BLaER1 treated with 17β-estradiol and CSF1 and Interleukin-3, amounts not matched to agents 10 nM and 100 nM (cell line): Measurements from ENCODE around the gene TRIM25.

Source experiments
- H3K27ac ChIP-seq, 11 experiments: shearing (Covaris generic); formaldehyde crosslinking; 2 replicates each; pipeline ENCODE4 v1.8.1; 2022
- H3K27me3 ChIP-seq, 11 experiments: shearing (Covaris generic); formaldehyde crosslinking; 2 replicates each; pipeline ENCODE4 v1.8.1; 2022
- H3K36me3 ChIP-seq, 11 experiments: shearing (Covaris generic); formaldehyde crosslinking; 2 replicates each; pipeline ENCODE4 v1.8.1; 2022
- H3K4me1 ChIP-seq, 10 experiments: shearing (Covaris generic); formaldehyde crosslinking; 2 replicates each; pipeline ENCODE4 v1.8.1; 2022
- H3K4me2 ChIP-seq, 11 experiments: shearing (Covaris generic); formaldehyde crosslinking; 2 replicates each; pipeline ENCODE4 v1.8.1; 2022
- H3K4me3 ChIP-seq, 10 experiments: shearing (Covaris generic); formaldehyde crosslinking; 2 replicates each; pipeline ENCODE4 v1.8.1; 2022
- H3K9ac ChIP-seq, 11 experiments: shearing (Covaris generic); formaldehyde crosslinking; 2 replicates each; pipeline ENCODE4 v1.8.1; 2022
- H3K9me3 ChIP-seq, 11 experiments: shearing (Covaris generic); formaldehyde crosslinking; replicated peaks in 1 of 11; 2 replicates each; pipeline ENCODE4 v1.8.1; 2022
- H4K20me1 ChIP-seq, 11 experiments: shearing (Covaris generic); formaldehyde crosslinking; 2 replicates each; pipeline ENCODE4 v1.8.1; 2022
- Cebpa-rat ChIP-seq, 11 experiments: shearing (Covaris generic); IDR thresholded peaks; 2 replicates each; pipeline ENCODE4 v1.8.1; 2022

TRIM25 gene

GRCh38 chr17:56879280-56879679 lies 34.6 kb downstream of the TRIM25 start:
- Histone ChIP-seq H3K36me3 (peaks cover 0 to 11% (median 0%) of the 10 kb centered on the region in 11 experiments; a peak in 3 of 22 replicates), H3K9me3 (peaks cover 0 to 9% (median 0%) of the 10 kb centered on the region in 11 experiments; a peak in 1 of 22 replicates), H3K27ac (peak overlapping the region in 4 of 11 experiments; percentile 33 to 75 (median 63); a peak in 8 of 22 replicates), H3K4me3 (no peak overlapping the region), H3K4me2 (peak overlapping the region in 7 of 11 experiments; percentile 48 to 86 (median 71); a peak in 11 of 22 replicates), H3K9ac (no peak overlapping the region), H3K27me3 (no peaks in the 10 kb centered on the region), H3K4me1 (peaks cover 10 to 42% (median 16%) of the 10 kb centered on the region in 10 experiments), H4K20me1 (no peaks in the 10 kb centered on the region; a peak in 1 of 22 replicates)
- no peak for TF ChIP-seq Cebpa-rat (IDR thresholded peaks at IDR 0.05)

GRCh38 chr17:56876766-56877179 lies 37.1 kb downstream of the TRIM25 start:
- peak overlapping the region in 2 of 11 experiments; percentile 1 to 26; a peak in 1 of 22 replicates for H3K4me2 ChIP-seq
- TF ChIP-seq Cebpa-rat (IDR thresholded peaks at IDR 0.05), result no peak
- peaks cover 0 to 4% (median 0%) of the 10 kb centered on the region in 11 experiments; a peak in 1 of 22 replicates for H3K36me3 ChIP-seq
- H3K9me3 ChIP-seq, result peaks cover 0 to 9% (median 0%) of the 10 kb centered on the region in 11 experiments; a peak in 1 of 22 replicates
- peaks cover 10 to 40% (median 16%) of the 10 kb centered on the region in 10 experiments for H3K4me1 ChIP-seq
- no peak overlapping the region for H3K9ac ChIP-seq
- no peak overlapping the region for H3K4me3 ChIP-seq
- no peaks in the 10 kb centered on the region for H4K20me1 ChIP-seq
- no peaks in the 10 kb centered on the region for H3K27me3 ChIP-seq
- no peak overlapping the region for H3K27ac ChIP-seq

GRCh38 chr17:56870081-56870651 lies 43.7 kb downstream of the TRIM25 start:
- Histone ChIP-seq H3K4me1 (no peaks in the 10 kb centered on the region), H3K9me3 (no peaks in the 10 kb centered on the region)
- no peak for TF ChIP-seq Cebpa-rat (IDR thresholded peaks at IDR 0.05)

GRCh38 chr17:56868716-56869115 lies 45.1 kb downstream of the TRIM25 start:
- Histone ChIP-seq H3K27me3 (no peaks in the 10 kb centered on the region), H3K4me2 (no peak overlapping the region), H3K27ac (no peak overlapping the region), H3K9me3 (no peaks in the 10 kb centered on the region), H3K4me1 (no peaks in the 10 kb centered on the region), H3K9ac (no peak overlapping the region), H4K20me1 (no peaks in the 10 kb centered on the region), H3K36me3 (peaks cover 14 to 64% (median 46%) of the 10 kb centered on the region in 11 experiments; a peak in 21 of 22 replicates), H3K4me3 (no peak overlapping the region)
- no peak for TF ChIP-seq Cebpa-rat (IDR thresholded peaks at IDR 0.05)

More at GRCh38 chr17:56870081-56870651, 43.7 kb downstream of the TRIM25 start:
- Histone ChIP-seq H3K4me2 (no peak overlapping the region), H3K4me3 (no peak overlapping the region), H3K27ac (no peak overlapping the region), H3K27me3 (no peaks in the 10 kb centered on the region), H3K9ac (no peak overlapping the region), H3K36me3 (peaks cover 6 to 49% (median 37%) of the 10 kb centered on the region in 11 experiments; a peak in 21 of 22 replicates), H4K20me1 (no peaks in the 10 kb centered on the region)

DNA sequence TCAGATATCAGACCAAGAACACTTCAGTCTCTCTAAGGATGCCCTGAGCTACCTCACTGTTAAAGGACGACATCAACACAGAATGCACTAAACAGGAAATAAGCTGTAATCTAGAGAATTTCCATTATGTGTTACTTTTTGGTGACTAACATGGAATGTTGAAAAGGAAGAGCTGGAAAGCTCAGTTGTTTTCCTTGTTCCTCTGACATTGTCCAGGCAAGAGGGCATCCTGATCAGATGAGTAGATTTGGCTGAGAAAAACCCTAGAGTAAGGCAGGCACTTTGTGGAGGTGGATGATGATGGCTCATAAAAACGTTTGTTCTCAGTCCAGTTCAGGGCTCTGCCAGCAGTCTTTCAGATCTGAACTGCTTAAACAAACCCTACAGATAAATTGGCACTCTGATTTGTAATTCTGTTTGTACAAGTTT lies 45.9 kb downstream of the TRIM25 start:
- no peak for TF ChIP-seq Cebpa-rat (IDR thresholded peaks at IDR 0.05)
- Histone ChIP-seq H3K9ac (no peak overlapping the region), H3K27me3 (no peaks in the 10 kb centered on the region), H3K4me3 (no peak overlapping the region), H3K4me2 (no peak overlapping the region), H4K20me1 (no peaks in the 10 kb centered on the region), H3K4me1 (no peaks in the 10 kb centered on the region), H3K36me3 (peaks cover 20 to 71% (median 53%) of the 10 kb centered on the region in 11 experiments; a peak in 21 of 22 replicates), H3K27ac (no peak overlapping the region), H3K9me3 (no peaks in the 10 kb centered on the region)

DNA sequence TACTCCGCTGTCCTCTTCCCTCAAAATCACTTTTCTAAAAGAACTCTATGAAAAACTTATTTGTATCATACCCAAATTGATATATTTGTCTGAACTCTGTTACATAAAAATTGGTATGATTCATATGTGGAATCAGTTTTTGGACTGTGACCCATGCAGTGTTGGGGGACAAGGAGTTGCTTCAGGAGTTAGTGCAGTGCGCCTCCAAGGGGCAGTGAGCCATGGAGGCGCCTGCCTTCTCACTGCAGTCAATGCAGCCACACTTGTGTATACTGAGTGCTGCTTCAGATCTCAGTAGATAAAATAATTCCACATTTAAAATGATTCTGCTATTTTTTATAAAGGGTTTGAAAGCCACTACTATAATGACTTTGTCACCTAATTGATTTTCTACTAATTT lies 47.4 kb downstream of the TRIM25 start:
- no peaks in the 10 kb centered on the region for H3K27me3 ChIP-seq
- H3K9ac ChIP-seq, result no peak overlapping the region
- H3K36me3 ChIP-seq, result peaks cover 34 to 86% (median 68%) of the 10 kb centered on the region in 11 experiments
- H3K4me2 ChIP-seq, result no peak overlapping the region
- TF ChIP-seq Cebpa-rat (IDR thresholded peaks at IDR 0.05), result no peak
- no peaks in the 10 kb centered on the region for H3K9me3 ChIP-seq
- H3K4me1 ChIP-seq, result no peaks in the 10 kb centered on the region
- no peak overlapping the region for H3K27ac ChIP-seq
- no peaks in the 10 kb centered on the region; a peak in 1 of 22 replicates for H4K20me1 ChIP-seq
- H3K4me3 ChIP-seq, result no peak overlapping the region

- no peaks in the 10 kb centered on the region for H3K9me3 ChIP-seq
- no peak overlapping the region for H3K4me3 ChIP-seq
- no peaks in the 10 kb centered on the region for H3K4me1 ChIP-seq
- no peaks in the 10 kb centered on the region for H3K27me3 ChIP-seq
- no peak overlapping the region for H3K9ac ChIP-seq
- peaks cover 38 to 90% (median 72%) of the 10 kb centered on the region in 11 experiments for H3K36me3 ChIP-seq
- H3K4me2 ChIP-seq, result no peak overlapping the region
- no peaks in the 10 kb centered on the region; a peak in 1 of 22 replicates for H4K20me1 ChIP-seq
- no peak overlapping the region for H3K27ac ChIP-seq
- TF ChIP-seq Cebpa-rat (IDR thresholded peaks at IDR 0.05), result no peak
Measured at GRCh38 chr17:56866076-56866475, 47.8 kb downstream of the TRIM25 start.

DNA sequence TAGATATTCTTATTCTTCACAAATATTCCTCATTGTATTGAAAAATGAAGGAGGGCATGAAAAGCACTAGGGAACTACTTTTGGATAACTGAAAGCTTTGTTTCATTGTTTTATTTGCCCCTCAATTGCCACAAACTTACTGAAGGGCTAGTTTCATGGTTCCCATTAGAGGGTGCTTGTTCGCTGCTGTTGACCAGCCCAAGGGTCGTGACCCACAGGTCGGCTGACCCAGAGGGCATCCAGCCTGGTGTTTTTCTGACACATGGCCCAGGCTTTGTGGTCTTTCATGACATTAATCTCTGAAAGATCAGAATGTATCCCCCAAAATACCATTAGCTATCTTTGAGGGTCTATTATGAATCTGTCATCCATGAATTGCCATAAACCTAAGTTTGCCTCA lies 49.9 kb downstream of the TRIM25 start:
- Histone ChIP-seq H3K27ac (no peak overlapping the region), H3K4me1 (no peaks in the 10 kb centered on the region), H3K9ac (no peak overlapping the region), H3K4me2 (no peak overlapping the region), H3K4me3 (no peak overlapping the region), H3K27me3 (no peaks in the 10 kb centered on the region), H3K36me3 (peaks cover 54 to 98% (median 84%) of the 10 kb centered on the region in 11 experiments), H3K9me3 (no peaks in the 10 kb centered on the region), H4K20me1 (no peaks in the 10 kb centered on the region; a peak in 1 of 22 replicates)
- no peak for TF ChIP-seq Cebpa-rat (IDR thresholded peaks at IDR 0.05)

GRCh38 chr17:56861899-56862298 lies 52.0 kb downstream of the TRIM25 start:
- no peaks in the 10 kb centered on the region for H3K27me3 ChIP-seq
- no peaks in the 10 kb centered on the region for H3K9me3 ChIP-seq
- H3K36me3 ChIP-seq, result peaks cover 67 to 98% (median 86%) of the 10 kb centered on the region in 11 experiments
- H3K4me3 ChIP-seq, result no peak overlapping the region
- H3K4me1 ChIP-seq, result no peaks in the 10 kb centered on the region
- H3K27ac ChIP-seq, result no peak overlapping the region
- TF ChIP-seq Cebpa-rat (IDR thresholded peaks at IDR 0.05), result no peak; a peak in 1 of 22 replicates
- H3K9ac ChIP-seq, result no peak overlapping the region
- no peak overlapping the region for H3K4me2 ChIP-seq
- H4K20me1 ChIP-seq, result no peaks in the 10 kb centered on the region; a peak in 1 of 22 replicates
